GM18909 (cell line): Measurements from ENCODE around the gene PHF21B.

Experiments used
- ATAC-seq: cut with Tn5 transposase; IDR thresholded peaks from one replicate; pipeline ENCODE4 v1.9.1; 2021; ENCODE audit warnings: mild to moderate bottlenecking; ENCODE audit not compliant: unreplicated experiment, poor library complexity

The PHF21B gene

DNA sequence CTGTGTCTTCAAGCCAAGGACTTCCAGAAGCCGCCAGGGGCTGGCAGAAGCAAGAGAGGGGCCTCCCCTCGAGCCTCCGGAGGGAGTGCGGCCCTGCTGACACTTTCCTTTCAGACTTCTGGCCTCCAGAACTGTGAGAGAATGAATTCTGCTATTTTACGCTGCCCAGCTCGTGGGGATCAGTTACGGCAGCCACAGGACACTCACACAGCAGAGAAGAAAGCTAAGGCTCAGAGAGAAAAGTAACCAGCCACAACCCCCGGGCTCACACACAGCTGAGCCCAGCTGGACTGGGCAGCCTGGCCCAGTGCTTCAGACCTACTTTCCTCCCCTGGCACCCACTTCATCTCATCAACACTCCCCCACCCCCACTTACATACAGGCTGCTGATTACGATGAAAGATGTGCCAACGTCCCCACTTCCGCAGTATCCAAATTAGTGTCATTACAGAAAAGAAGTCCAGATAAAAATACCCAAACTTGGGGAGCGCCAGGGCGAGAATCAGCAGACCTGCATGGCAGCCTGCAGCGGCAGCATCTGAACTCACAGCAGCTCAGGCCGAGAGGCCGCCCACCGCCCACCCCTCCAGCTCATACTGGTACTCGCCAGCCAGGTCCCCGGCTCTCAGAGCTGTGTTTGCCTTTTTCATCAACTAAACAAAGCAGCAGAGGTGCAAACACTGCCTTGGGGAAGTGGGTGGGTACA is 15.3 kb downstream of the PHF21B start:
- ATAC-seq = no peak

DNA sequence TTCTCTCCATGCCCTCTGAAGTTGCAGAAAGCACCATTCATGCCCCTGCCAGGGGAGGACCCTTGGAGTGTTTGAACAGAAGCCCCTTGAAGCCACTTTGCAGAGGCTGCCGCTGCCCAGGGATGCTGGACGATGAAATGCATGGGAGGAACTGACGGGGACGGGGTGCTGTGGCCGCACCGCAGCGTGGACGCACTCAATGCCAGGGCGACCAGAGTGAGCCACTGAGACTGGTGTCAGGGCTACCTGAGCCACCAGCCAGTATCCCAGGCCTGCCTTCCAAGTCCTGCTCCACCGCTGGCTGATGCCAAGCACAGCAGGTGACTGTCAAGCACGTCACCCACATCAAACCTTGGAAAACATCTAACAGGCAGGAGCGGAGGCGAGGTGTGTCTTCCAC is 17.6 kb downstream of the PHF21B start:
- ATAC-seq = no peak

DNA sequence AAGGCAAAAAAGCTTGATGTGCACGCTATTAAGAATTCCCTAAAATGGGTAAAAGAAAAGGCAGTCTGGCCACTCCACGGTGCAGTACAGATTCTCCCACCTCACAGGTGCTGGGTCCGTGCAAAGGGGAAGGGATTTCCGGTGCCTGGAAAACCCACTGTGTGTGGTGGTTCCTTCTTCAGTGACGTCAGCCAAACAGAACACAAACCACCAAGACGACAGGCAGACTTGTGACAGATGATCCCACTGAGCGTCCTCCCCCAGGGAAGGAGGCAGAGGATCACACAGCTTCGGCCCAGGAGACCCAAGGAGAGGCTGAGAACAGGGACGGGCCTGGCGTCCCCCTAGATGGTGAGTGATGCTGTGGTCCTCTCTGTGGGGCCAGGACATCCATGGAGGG is 18.6 kb downstream of the PHF21B start:
- ATAC-seq = no peak

DNA sequence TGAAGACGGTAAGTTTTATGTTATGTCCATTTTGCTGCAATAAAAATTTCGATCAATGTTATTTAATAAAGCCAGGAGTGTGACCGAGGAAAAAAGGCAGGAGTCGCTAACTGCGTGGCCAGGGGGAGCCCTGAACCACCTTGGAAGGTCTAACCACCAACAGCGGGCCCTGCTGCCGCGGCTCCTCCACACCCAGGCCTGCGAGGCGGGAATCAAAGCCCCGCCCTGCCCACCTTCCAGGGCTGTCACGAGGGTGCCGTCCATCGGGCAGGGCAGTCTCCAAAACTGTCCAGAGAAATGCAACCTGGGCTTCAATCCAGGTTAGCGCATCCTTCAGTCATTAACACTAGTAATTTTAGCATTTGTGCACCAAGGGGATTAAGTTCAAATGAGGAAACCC is 19.0 kb downstream of the PHF21B start:
- no peak for ATAC-seq

DNA sequence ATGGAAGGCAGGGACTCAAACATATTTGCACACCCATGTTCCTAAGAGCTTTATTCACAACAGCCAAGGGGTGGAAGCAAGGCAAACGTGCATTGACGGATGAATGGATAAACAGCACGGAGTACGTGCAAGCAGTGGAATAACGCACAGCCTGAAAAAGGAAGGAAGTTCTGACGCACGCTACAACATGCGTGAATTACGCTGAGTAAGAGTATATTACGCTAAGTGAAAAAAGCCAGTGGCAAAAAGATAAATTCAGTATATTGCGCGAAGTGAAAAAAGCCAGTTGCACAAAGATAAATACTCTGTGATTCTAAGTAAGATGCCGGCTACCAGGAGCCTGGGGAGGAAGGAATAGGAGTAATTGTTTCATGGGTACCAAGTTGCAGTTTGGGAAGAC is 19.5 kb downstream of the PHF21B start:
- no peak for ATAC-seq

DNA sequence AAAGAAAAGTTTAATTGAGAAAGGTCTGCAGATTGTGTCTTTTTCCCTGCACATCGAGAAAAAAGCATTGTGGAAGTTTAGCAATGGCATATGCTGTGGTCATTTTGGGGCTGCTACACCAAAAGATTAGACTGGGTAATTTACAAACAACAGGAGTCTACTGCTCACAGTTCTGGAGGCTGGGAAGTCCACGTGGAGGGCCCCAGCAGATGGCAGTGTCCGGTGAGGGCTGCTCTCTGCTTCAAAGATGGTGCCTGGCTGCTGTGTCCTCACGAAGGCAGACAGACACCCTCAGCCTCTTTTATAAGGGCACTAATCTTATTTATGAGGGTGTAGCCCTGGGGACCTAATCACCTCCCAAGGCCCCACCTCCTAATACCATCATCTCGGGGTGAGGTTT is 21.1 kb downstream of the PHF21B start:
- ATAC-seq = no peak

DNA sequence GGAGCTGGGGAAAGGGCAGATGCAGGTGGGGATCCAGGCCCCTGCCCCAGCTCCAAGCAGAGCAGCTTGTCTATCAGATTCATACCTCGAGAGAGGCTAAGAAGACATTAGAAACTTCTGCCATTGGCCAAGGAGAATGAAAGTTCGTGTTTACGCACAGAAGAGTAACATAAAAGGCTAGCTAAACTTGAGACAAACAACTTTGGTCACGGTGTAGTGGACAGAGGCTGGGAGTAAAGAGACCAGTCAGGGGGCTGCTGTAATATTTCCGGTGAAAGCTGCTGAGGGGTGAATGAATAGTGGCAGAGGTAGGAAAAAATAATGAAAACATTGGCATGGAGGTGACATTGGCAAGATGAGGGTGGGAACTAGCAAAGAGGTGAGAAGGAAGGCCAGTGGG is 22.9 kb downstream of the PHF21B start:
- ATAC-seq = no peak

DNA sequence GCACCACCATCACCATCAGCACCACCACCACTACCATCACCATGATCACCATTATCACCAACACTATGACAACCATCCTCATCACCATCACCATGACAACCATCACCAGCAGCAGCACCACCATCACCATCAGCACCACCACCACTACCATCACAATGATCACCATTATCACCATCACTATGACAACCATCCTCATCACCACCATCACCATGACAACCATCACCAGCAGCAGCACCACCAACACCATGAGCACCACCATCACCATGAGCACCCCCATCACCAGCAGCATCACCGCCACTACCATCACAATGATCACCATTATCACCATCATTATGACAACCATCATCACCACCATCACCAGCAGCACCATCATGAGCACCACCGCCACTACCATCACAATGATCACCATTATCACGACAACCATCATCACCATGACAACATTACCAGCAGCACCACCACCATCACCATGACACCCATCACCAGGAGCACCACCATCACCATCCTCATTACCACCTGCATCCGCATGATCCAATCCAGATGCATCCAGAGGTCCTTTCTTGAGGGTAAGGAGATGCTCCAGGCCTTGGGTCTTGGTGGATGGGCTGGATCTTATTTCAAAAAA is 23.8 kb downstream of the PHF21B start:
- no peak for ATAC-seq

DNA sequence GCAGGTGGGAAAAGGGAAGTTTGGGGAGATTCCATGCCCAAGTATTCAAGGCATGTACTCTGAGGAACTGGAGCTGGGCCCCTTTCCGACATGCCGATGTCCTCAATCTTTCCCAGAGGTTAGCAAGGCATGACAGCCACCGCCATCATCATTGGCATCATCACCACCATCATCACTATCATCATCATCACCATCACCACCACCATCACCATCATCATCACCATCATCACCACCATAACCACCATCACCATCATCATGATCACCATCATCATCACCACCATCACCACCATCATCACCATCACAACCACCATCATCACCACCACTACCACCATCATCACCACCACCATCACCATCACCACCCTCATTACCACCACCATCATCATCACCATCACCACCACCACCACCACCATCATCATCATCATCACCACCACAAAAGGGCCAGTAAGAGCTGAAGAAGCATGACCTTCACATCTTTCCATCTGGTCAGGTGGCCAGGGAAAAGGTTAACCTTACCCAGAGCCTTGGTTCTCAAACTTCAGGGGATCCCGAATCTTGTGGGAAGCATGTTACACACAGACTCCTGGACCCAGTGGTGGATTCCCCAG is 25.8 kb downstream of the PHF21B start:
- no peak for ATAC-seq

DNA sequence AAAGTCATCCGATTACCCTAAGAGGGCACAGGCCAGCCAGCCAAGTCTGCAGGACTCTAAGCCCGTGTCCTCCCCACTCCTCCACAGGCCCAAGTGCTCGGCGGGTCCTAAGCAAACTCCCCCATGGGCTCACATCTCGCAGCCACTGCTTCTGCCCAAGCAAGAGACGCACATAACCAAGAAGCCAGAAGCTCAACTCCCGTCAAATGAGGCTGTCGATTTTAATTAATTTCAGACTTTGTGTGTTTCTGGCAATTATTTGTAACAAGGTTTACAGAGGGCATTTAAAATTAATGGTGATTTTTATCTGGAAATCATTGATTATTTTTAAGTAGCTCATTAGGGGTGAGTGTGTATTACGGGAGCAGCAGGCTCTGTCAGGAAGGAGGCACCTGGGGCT is 27.4 kb downstream of the PHF21B start:
- no peak for ATAC-seq

DNA sequence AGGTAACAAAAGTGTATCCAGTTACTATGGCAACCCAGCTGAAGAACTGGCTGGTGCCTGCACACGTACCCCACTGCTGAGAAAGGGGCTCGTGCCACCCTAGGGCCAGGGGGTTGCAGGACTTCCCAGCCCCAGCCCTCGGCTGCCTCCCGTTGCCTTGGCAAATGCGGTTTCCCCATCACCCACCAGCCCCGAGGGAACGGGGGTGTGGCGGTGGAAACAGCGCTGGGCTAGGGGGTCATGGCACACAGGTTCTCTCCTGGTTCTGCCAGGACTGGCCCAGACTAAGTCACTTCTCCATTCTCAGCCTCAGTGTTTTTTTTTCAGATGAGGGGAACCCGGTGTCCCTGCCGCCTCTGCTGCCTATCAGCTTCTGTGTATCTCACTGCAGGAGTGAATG is 27.9 kb downstream of the PHF21B start:
- ATAC-seq = no peak

DNA sequence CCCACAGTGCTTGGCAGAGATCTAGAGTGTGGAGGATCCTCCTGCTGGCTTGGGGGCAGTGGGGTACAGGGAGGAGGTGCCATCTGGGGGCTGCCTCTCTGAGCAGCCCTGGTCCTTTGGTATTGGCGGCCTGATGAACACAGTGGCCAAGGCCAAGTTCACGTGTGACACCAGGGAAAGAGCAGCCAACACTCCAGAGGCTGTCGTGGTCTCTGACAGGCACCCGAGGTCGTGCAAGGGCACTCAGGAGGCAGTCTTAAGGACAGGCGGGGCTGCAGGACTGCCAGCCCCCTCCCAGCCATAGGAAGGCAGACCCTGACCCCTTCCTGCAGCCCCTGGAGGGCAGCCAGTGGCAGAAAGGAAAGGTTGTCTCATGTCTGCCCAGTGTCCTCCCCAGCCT is 30.7 kb downstream of the PHF21B start:
- no peak for ATAC-seq

DNA sequence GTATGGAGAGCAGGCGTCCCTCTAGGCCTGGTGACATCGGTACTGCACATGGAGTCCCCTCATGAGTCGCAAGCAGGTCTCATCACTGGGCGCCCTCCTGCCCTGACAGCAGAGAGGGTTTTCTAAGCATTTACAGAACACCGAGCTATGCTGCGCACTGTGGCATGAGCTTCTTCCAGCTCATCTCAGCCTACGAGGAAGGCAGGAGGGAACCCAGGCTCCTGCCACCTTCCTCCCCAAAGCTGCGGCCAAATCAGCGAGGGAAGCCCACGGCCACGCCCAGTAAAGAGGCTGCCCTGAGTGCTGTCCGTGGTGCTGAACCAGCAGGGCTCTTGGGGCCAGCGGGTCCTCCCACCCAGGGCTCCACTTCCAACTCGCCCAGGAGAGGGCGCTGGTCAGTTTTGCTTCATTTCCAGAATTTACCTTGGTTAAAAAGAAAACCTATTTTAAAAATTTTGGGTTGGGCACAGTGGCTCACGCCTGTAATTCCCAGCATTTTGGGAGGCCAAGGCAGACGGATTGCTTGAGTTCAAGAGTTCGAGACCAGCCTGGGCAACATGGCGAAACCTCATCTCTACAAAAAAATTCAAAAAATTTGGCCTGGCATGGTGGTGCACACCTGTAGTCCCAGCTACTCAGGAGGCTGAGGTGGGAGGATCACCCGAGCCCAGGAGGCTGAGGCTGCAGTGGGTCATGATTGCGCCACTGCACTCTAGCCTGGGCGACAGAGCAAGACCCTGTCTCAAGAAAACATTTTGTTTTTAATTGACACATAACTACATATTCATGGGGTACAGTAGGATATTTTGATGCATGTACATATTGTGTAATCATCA is 34.2 kb downstream of the PHF21B start:
- no peak for ATAC-seq

DNA sequence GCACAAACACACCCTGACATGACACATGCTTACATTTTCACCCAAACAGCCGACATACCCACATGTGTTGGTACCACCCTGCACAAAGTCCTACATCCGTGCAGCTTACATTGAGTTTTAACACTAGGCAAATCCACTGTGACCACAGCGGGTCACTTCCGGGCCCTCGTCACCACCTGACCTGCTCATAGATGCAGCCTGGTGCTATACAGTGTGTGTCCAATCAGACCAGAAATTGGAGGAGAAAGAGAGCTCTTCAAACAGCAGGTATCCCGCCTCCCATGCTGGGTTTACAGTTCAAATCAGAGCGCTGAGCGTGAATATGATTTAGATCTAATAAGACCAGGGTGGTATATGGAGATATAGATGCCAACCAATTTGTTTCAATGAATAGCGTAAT is 35.4 kb downstream of the PHF21B start:
- ATAC-seq = no peak

DNA sequence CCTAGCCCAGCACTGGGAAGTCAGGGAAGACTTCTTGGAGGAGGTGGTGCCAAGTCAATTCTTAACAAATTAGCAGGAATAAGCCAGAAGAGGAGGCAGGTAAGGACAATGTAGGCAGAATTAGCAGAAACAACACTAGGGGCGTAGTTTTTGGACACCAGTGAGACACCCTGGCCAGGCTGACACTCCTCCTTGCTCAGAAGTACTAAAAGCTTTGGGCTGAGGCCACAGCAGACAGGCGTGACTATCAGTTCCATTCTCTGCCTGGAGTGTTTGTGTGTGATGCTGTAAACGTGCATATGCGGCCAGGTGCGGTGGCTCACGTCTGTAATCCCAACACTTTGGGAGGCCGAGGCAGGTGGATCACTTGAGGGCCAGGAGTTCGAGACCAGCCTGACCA is 36.0 kb downstream of the PHF21B start:
- no peak for ATAC-seq

DNA sequence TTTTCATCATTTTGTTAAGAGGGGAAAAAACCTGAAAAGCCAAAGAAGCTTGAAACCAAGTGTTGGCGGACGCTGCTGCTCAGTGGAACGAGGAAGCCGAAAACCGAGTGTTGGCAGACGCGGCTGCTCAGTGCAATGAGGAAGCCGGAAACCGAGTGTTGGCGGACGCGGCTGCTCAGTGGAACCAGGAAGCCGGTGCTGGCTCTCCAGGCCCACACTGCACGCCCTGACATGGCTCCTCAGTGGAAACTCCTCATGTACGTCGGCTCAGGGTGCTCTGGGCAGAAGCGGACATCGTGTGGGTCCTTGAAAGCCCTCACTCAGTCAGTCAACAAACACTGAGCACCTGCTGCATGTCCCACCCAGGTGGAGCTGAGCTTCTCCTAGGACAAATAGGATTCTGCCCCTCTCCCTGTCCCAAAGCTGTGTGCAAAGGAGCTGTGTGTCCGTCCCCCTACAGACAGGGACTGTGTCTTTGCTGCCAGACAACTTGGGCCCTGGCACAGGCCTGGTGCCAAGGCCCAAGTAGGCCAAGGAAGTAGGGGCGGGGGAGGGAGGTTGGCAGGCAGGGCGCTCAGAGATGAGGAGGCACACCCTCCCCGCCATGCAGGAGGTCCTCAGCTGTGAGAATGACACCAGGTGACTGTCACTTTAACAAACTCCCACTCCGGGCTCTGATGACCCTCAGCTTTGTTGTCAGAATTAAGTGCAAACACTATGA is 37.3 kb downstream of the PHF21B start:
- ATAC-seq = no peak

DNA sequence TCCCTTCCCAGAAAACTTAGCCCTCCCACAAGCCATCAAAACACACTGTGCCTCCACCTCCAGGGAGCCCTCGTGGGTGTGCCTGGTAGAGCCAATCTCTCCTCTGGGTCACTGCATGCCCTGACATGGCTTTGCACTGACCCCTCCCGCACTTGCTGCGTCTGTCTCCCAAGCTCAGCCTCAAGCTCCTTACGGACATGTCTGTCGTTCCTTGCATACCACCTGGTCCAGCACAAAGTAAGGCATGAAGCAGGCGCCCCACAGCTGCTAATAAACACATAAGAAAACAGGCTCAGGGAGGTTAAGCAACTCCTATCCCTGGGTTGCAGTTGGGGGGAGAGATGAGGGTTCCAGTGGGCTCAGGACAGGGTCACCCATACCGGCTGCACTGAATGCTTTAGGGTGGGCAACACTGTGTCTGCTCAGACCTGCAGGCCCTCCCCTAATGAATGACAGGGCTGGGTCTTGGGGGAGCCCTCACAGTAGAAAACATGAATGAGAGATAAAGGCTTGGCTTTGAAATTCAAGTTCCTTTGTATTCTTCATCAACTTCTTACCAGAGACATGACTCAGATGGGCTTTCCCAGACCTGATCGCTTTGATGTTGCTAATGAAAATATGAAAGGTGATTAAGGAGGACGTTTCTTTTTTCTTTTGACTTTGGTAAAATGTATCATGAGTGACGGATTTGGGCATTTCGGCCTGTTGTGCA is 38.0 kb downstream of the PHF21B start:
- ATAC-seq = no peak

DNA sequence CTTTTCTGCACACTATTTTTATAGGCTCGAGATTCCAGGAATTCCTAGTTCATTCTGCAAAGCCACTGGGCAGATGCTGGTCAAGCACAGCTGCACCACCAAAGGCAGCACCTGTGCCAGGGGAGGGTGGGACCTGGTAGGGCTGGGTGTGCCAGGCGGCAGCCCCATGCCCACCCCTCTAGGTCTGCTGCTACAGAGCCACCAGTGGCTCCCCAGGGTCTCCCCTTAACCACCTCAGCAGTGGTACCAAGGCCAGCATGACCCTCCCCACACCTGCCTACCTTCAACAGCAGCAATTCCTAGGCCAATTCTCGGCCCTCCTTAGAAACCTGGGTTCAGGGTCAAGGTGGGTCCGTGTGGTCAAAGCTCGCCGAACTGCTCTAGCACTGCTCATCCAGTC is 39.5 kb downstream of the PHF21B start:
- ATAC-seq = no peak

DNA sequence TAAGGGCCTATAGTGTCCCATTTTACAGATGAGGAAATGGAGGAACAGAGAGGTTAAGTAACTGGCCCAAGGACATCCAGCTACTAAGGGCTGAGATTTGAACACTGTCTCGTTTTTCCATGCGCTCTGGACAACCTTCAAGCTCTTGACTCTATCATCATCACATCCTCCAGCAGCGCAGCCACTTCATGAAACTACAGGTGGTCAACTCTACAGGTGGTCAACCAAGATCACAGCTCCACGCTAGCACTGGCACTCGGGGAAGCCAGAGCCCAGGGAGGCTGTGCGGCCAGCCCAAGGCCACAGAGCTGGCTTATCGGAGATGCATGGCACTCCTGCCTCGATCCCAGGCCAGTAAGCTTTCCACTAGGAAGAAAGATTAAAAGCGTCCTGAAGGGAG is 40.0 kb downstream of the PHF21B start:
- no peak for ATAC-seq

DNA sequence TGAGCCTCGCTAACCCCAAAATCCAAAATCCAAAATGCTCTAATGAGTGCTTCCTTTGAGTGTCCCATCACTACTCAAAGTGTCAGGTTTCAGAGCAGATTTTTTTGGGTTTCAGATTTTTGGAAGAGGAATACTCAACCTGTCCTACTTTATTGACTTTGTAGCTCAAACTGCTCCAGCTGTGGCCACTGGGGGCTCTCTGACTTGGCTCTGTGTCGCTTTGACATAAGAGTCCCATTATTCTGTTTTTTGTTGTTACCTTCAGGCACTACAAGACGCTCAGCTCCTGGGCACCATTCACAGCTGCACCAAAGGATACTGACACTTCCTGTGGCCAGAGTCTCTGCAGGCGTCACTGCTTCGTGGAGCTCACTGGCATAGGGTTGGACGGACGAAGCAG is 41.1 kb downstream of the PHF21B start:
- no peak for ATAC-seq
